ENCODE measurements around the gene SLC8A2. TPM values are rescaled to one million over a fixed set of nuclear protein-coding genes. Genes with fewer than 3 reads are reported as not detected.

The SLC8A2 gene
- total RNA-seq = 5.1 TPM

GRCh38 chr19:47471733-47472457 is at the start of gene SLC8A2:
Gene SLC8A2, minus strand, starts transcription at chr19:47471893. Its CDS starts 5,490 bp downstream, at chr19:47466403.
- peak; percentile 45 for DNase-seq (ENCODE audit: low spot score)

GRCh38 chr19:47520839-47521238 is 49.1 kb upstream of the SLC8A2 start:
- DNase-seq (ENCODE audit: low spot score) = no peak

GRCh38 chr19:47520343-47520806 is 48.7 kb upstream of the SLC8A2 start:
- DNase-seq (ENCODE audit: low spot score) = no peak

- no peak for DNase-seq (ENCODE audit: low spot score)
Observed at GRCh38 chr19:47518854-47519253, 47.2 kb upstream of the SLC8A2 start.

- DNase-seq (ENCODE audit: low spot score) = no peak
Observed at GRCh38 chr19:47518139-47518538, 46.4 kb upstream of the SLC8A2 start.

- peak; percentile 100 for DNase-seq (ENCODE audit: low spot score)
Observed at GRCh38 chr19:47514869-47515588, 43.3 kb upstream of the SLC8A2 start, which contains the start of gene NAPA. Gene NAPA, minus strand, starts transcription at chr19:47515063. Its CDS starts 123 bp downstream, at chr19:47514940.

GRCh38 chr19:47514151-47514868 is 42.6 kb upstream of the SLC8A2 start:
- no peak for DNase-seq (ENCODE audit: low spot score)

- no peak for DNase-seq (ENCODE audit: low spot score)
Observed at GRCh38 chr19:47512948-47513319, 41.2 kb upstream of the SLC8A2 start.

- peak; percentile 76 for DNase-seq (ENCODE audit: low spot score)
Observed at GRCh38 chr19:47512183-47512947, 40.7 kb upstream of the SLC8A2 start.

- DNase-seq (ENCODE audit: low spot score) = no peak
Observed at GRCh38 chr19:47511681-47512080, 40.0 kb upstream of the SLC8A2 start.

GRCh38 chr19:47511128-47511517 is 39.4 kb upstream of the SLC8A2 start:
- no peak for DNase-seq (ENCODE audit: low spot score)

- DNase-seq (ENCODE audit: low spot score) = no peak
Observed at GRCh38 chr19:47510516-47511127, 38.9 kb upstream of the SLC8A2 start.

GRCh38 chr19:47509973-47510372 is 38.3 kb upstream of the SLC8A2 start:
- DNase-seq (ENCODE audit: low spot score) = peak; percentile 41

GRCh38 chr19:47509170-47509847 is 37.6 kb upstream of the SLC8A2 start:
- DNase-seq (ENCODE audit: low spot score) = no peak

GRCh38 chr19:47508721-47509120 is 37.0 kb upstream of the SLC8A2 start:
- DNase-seq (ENCODE audit: low spot score) = no peak

- no peak for DNase-seq (ENCODE audit: low spot score)
Observed at GRCh38 chr19:47507924-47508553, 36.3 kb upstream of the SLC8A2 start.

- no peak for DNase-seq (ENCODE audit: low spot score)
Observed at GRCh38 chr19:47507012-47507411, 35.3 kb upstream of the SLC8A2 start.

GRCh38 chr19:47506459-47506858 is 34.8 kb upstream of the SLC8A2 start:
- no peak for DNase-seq (ENCODE audit: low spot score)

GRCh38 chr19:47505506-47505905 is 33.8 kb upstream of the SLC8A2 start:
- DNase-seq (ENCODE audit: low spot score) = no peak

- no peak for DNase-seq (ENCODE audit: low spot score)
Observed at GRCh38 chr19:47503826-47504150, 32.1 kb upstream of the SLC8A2 start.
